Measurements from ENCODE around the gene TXNL1. TPM values are rescaled to one million over a fixed set of nuclear protein-coding genes. Genes with fewer than 3 reads are reported as not detected.
"Not testable (repeated sequence)": the region's sequence is repeated elsewhere in the genome, so short reads cannot be mapped to it uniquely, and the experiment has no call there.

TXNL1 gene
- total RNA-seq, 1 experiment from 2014 or later, result 90.4 TPM

DNA sequence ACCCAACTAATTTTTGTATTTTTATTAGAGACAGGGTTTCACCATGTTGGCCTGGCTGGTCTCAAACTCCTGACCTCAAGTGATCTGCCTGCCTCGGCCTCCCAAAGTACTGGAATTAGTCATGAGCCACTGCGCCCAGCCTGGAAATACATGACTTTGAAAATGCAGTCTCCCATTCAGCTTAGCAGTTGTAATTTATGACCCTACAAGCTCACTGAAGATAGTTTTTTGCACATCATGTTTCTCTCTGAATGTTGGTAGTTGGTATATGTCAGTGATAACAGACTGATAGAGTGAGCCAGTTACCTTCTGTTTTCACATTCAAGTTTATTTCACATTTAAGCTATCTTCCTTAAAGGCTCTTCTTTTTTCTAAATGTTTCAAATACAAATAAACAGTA, 19.9 kb upstream of the TXNL1 start:
- Histone ChIP-seq H3K14ac (ENCODE audit: insufficient read depth, low read length) (no peak overlapping the region), H3T11ph (ENCODE audit: low read length) (no peak overlapping the region), H4K8ac (replicated peaks; ENCODE audit: insufficient read length, low read depth, low read length) (no peak overlapping the region), H3K9me3 (ENCODE audit: control insufficient read depth, low read depth, low read length) (no peaks in the 10 kb centered on the region), H3K4ac (ENCODE audit: low read depth, low read length) (no peak overlapping the region), H3K27ac (ENCODE audit: insufficient read length, low read depth, low read length) (no peak overlapping the region), H2AK5ac (ENCODE audit: insufficient read length, low read length) (no peak overlapping the region), H3K79me2 (ENCODE audit: insufficient read depth, low read length) (peaks cover 3% of the 10 kb centered on the region; the same call in 1 of the 2 replicates), H3K9ac (ENCODE audit: extremely low read depth, insufficient read length, low read length) (no peak overlapping the region), H3K23ac (ENCODE audit: insufficient read length, low read depth, low read length) (no peak overlapping the region), H3K4me1 (ENCODE audit: insufficient read depth, low read length) (no peaks in the 10 kb centered on the region), H4K5ac (ENCODE audit: insufficient read length, low read depth, low read length) (no peak overlapping the region), H3K18ac (ENCODE audit: insufficient read length, low read depth, low read length) (no peak overlapping the region), H2BK120ac (ENCODE audit: low read depth, low read length, poor library complexity, severe bottlenecking) (no peak overlapping the region), H2BK20ac (ENCODE audit: low read depth, low read length, poor library complexity, severe bottlenecking) (no peak overlapping the region), H2AFZ (ENCODE audit: low read length) (no peak overlapping the region), H2BK12ac (ENCODE audit: insufficient read length, low read depth, low read length) (no peak overlapping the region), H4K91ac (ENCODE audit: insufficient read length, low read depth, low read length) (no peak overlapping the region), H3K23me2 (ENCODE audit: insufficient read length, low read depth, low read length, poor library complexity, severe bottlenecking) (no peaks in the 10 kb centered on the region), H3K79me1 (ENCODE audit: insufficient read depth, low read depth, low read length, poor library complexity, severe bottlenecking) (no peaks in the 10 kb centered on the region), H3K4me2 (ENCODE audit: insufficient read depth, insufficient read length, low read length) (no peak overlapping the region), H2BK15ac (ENCODE audit: low read depth, low read length) (no peak overlapping the region), H2BK5ac (ENCODE audit: insufficient read length, low read length) (no peak overlapping the region), H3K27me3 (ENCODE audit: insufficient read depth, low read length) (no peaks in the 10 kb centered on the region), H4K20me1 (ENCODE audit: control insufficient read depth, insufficient read depth, insufficient read length) (no peaks in the 10 kb centered on the region), H3K56ac (ENCODE audit: insufficient read length, low read depth, low read length) (no peak overlapping the region)
- Mint-ChIP-seq H3K27me3 (ENCODE audit: low read depth) (no peaks in the 10 kb centered on the region; the same call in 1 of the 2 replicates), H3K36me3 (ENCODE audit: insufficient read depth in 1 of 3, low read depth in 3 of 3) (peaks cover 0 to 5% (median 0%) of the 10 kb centered on the region in 3 experiments; a peak in 2 of 7 replicates), H3K4me1 (peaks cover 8 to 10% of the 10 kb centered on the region in 2 experiments), H3K27ac (no peak overlapping the region), H3K9me3 (peaks cover 5 to 7% of the 10 kb centered on the region in 2 experiments; a peak in 2 of 5 replicates), H3K4me3 (no peak overlapping the region)
- TF ChIP-seq, protein P1, sequence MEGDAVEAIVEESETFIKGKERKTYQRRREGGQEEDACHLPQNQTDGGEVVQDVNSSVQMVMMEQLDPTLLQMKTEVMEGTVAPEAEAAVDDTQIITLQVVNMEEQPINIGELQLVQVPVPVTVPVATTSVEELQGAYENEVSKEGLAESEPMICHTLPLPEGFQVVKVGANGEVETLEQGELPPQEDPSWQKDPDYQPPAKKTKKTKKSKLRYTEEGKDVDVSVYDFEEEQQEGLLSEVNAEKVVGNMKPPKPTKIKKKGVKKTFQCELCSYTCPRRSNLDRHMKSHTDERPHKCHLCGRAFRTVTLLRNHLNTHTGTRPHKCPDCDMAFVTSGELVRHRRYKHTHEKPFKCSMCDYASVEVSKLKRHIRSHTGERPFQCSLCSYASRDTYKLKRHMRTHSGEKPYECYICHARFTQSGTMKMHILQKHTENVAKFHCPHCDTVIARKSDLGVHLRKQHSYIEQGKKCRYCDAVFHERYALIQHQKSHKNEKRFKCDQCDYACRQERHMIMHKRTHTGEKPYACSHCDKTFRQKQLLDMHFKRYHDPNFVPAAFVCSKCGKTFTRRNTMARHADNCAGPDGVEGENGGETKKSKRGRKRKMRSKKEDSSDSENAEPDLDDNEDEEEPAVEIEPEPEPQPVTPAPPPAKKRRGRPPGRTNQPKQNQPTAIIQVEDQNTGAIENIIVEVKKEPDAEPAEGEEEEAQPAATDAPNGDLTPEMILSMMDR (conservative IDR thresholded peaks at IDR 0.05), result no peak
- no peak for DNase-seq
- no CpG with 5 or more reads among the region's 2 CpGs for WGBS (ENCODE audit: extremely low coverage, insufficient read length, low lambda C conversion rate)

DNA sequence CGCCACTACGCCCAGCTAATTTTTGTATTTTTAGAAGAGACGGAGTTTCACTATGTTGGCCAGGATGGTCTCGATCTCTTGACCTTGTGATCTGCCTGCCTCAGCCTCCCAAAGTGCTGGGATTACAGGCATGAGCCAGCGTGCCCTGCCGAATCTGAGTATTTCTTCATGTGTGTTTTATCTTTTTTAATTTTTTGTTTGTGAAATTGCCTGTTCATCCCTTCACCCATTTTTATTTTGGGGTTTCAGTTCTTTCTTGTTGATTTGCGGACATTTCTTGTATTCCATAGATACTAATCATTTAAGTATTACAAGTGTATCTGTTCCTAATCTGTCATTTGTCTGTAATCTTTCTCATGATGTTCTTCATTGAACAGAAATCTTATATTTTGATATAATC, 15.9 kb upstream of the TXNL1 start:
- H4K5ac ChIP-seq (ENCODE audit: insufficient read length, low read depth, low read length); H3K9me3 ChIP-seq (ENCODE audit: control insufficient read depth, low read depth, low read length): not testable (repeated sequence)
- H3K27ac Mint-ChIP-seq, result peak overlapping the region in 1 of 3 experiments; percentile 74; a peak in 1 of 7 replicates

More for the DNA sequence above, 15.9 kb upstream of the TXNL1 start:
- H4K20me1 ChIP-seq (ENCODE audit: control insufficient read depth, insufficient read depth, insufficient read length); H3K79me1 ChIP-seq (ENCODE audit: insufficient read depth, low read depth, low read length, poor library complexity, severe bottlenecking); H3T11ph ChIP-seq (ENCODE audit: low read length); H4K91ac ChIP-seq (ENCODE audit: insufficient read length, low read depth, low read length); H2AK5ac ChIP-seq (ENCODE audit: insufficient read length, low read length); DNase-seq; H3K9me3 Mint-ChIP-seq; H2BK12ac ChIP-seq (ENCODE audit: insufficient read length, low read depth, low read length); H2AFZ ChIP-seq (ENCODE audit: low read length); H3K56ac ChIP-seq (ENCODE audit: insufficient read length, low read depth, low read length); H2BK20ac ChIP-seq (ENCODE audit: low read depth, low read length, poor library complexity, severe bottlenecking); H3K27ac ChIP-seq (ENCODE audit: insufficient read length, low read depth, low read length); H3K4ac ChIP-seq (ENCODE audit: low read depth, low read length); H3K23ac ChIP-seq (ENCODE audit: insufficient read length, low read depth, low read length); H3K4me1 ChIP-seq (ENCODE audit: insufficient read depth, low read length); H2BK120ac ChIP-seq (ENCODE audit: low read depth, low read length, poor library complexity, severe bottlenecking); H2BK5ac ChIP-seq (ENCODE audit: insufficient read length, low read length); H4K8ac ChIP-seq (replicated peaks; ENCODE audit: insufficient read length, low read depth, low read length); H2BK15ac ChIP-seq (ENCODE audit: low read depth, low read length); H3K27me3 Mint-ChIP-seq (ENCODE audit: low read depth); H3K18ac ChIP-seq (ENCODE audit: insufficient read length, low read depth, low read length); H3K9ac ChIP-seq (ENCODE audit: extremely low read depth, insufficient read length, low read length); H3K27me3 ChIP-seq (ENCODE audit: insufficient read depth, low read length); H3K14ac ChIP-seq (ENCODE audit: insufficient read depth, low read length); H3K36me3 Mint-ChIP-seq (ENCODE audit: insufficient read depth in 1 of 3, low read depth in 3 of 3); H3K23me2 ChIP-seq (ENCODE audit: insufficient read length, low read depth, low read length, poor library complexity, severe bottlenecking); H3K4me3 Mint-ChIP-seq; H3K79me2 ChIP-seq (ENCODE audit: insufficient read depth, low read length); H3K4me2 ChIP-seq (ENCODE audit: insufficient read depth, insufficient read length, low read length): not testable (repeated sequence)
- WGBS (ENCODE audit: extremely low coverage, insufficient read length, low lambda C conversion rate), result no CpG with 5 or more reads among the region's 7 CpGs
- peaks cover 13% of the 10 kb centered on the region in 2 experiments for H3K4me1 Mint-ChIP-seq
